GM12878 (cell line): ENCODE results near the gene MPRIP. TPM values are rescaled to one million over a fixed set of nuclear protein-coding genes. Genes with fewer than 3 reads are reported as not detected.

Source experiments
- BCLAF1 ChIP-seq: fragments of 450-650 bp; IDR thresholded peaks from 2 replicates; pipeline ENCODE4 v1.6.1; 2017; ENCODE audit warnings: antibody characterized with exemption, mild to moderate bottlenecking, moderate library complexity
- CREB1 ChIP-seq: IDR thresholded peaks from 2 replicates; pipeline ENCODE4 v1.6.1; 2012; ENCODE audit warnings: low read depth, mild to moderate bottlenecking, inconsistent platforms
- DPF2 ChIP-seq: fragments of 450-650 bp; IDR thresholded peaks from 2 replicates; pipeline ENCODE4 v1.6.1; 2017; ENCODE audit warnings: mild to moderate bottlenecking
- GATAD2B ChIP-seq: fragments of 450-650 bp; conservative IDR thresholded peaks from 2 replicates; pipeline ENCODE4 v1.6.1; 2017; ENCODE audit warnings: low read depth, mild to moderate bottlenecking, moderate library complexity
- IKZF1 ChIP-seq: fragments of 450-650 bp; conservative IDR thresholded peaks from 2 replicates; pipeline ENCODE4 v1.6.1; 2017; ENCODE audit warnings: antibody characterized with exemption, mild to moderate bottlenecking
- KAT2A ChIP-seq: conservative IDR thresholded peaks from 2 replicates; pipeline ENCODE4 v1.6.1; 2011; ENCODE audit warnings: low read depth, low read length; ENCODE audit not compliant: control insufficient read depth
- NKRF ChIP-seq: fragments of 450-650 bp; conservative IDR thresholded peaks from 2 replicates; pipeline ENCODE4 v1.6.1; 2017; ENCODE audit warnings: mild to moderate bottlenecking, moderate library complexity
- NR2C1 ChIP-seq: fragments of 450-650 bp; IDR thresholded peaks from 2 replicates; pipeline ENCODE4 v1.6.1; 2017; ENCODE audit warnings: antibody characterized with exemption, mild to moderate bottlenecking, moderate library complexity
- RUNX3 ChIP-seq: IDR thresholded peaks from 2 replicates; pipeline ENCODE4 v1.6.1; 2012; ENCODE audit warnings: low read length, inconsistent platforms
- SREBF1 ChIP-seq: IDR thresholded peaks from 2 replicates; pipeline ENCODE4 v1.6.1; 2012; ENCODE audit warnings: mild to moderate bottlenecking, low read length
- SRF ChIP-seq, 2 experiments: IDR thresholded peaks; 2 replicates each; pipeline ENCODE4 v1.6.1; 2011; ENCODE audit warnings: low read depth in 2 of 2, low read length in 2 of 2, mild to moderate bottlenecking in 1 of 2, moderate library complexity in 1 of 2
- polyA plus RNA-seq, 11 experiments: library from polyadenylated mRNA; depleted of rRNA in 4 of 11; unstranded in 6 of 11; stranded (reverse) in 5 of 11; fragments of >200 nt; fragmentation: Nextera tagmentation in 4 of 11; fragmentation: Illumina TruSeq in 1 of 11; extraction: Ambion mirVana in 4 of 11; extraction: Trizol in 1 of 11; gene quantifications; 1 replicate in 1 of 11; 2 replicates in 10 of 11; pipeline versions ENCODE4 v1.2.1 to v1.2.3, GENCODE V29; 2011 to 2016; ENCODE audit warnings: inconsistent platforms in 2 of 11, missing spikeins in 2 of 11, low read depth in 1 of 11
- total RNA-seq, 4 experiments: library from RNA; depleted of rRNA in 3 of 4; stranded (reverse); fragments of >200 nt in 3 of 4; fragmentation: Illumina TruSeq in 1 of 4; extraction: Trizol in 1 of 4; gene quantifications; 2 replicates each; pipeline versions ENCODE4 v1.2.1 to v1.2.3, GENCODE V29; 2013 to 2021

Gene MPRIP
- total and polyA plus RNA-seq, 10 of the 15 experiments (the other 5 are each of a cell fraction or from before 2014, with no cell fraction given): 16.5 to 168 (median 71.7) TPM

GRCh38 chr17:17143501-17143900, 101.2 kb downstream of the MPRIP start (continued):
- no peak for TF ChIP-seq BCLAF1
- TF ChIP-seq DPF2: no peak
- no peak for TF ChIP-seq CREB1
- TF ChIP-seq IKZF1: no peak
- TF ChIP-seq RUNX3: no peak
- TF ChIP-seq GATAD2B: no peak
- TF ChIP-seq KAT2A: no peak
- TF ChIP-seq SREBF1: no peak
- TF ChIP-seq SRF (IDR thresholded peaks at IDR 0.05; ENCODE audit: low read depth in 2 of 2, low read length in 2 of 2): no peak
- no peak for TF ChIP-seq NKRF
- no peak for TF ChIP-seq NR2C1
